H9 (cell line): Measurements from ENCODE around the gene PEX26. TPM values are rescaled to one million over a fixed set of nuclear protein-coding genes. Genes with fewer than 3 reads are reported as not detected.

Experiments
- DNase-seq: peaks from one replicate; pipeline ENCODE4 v3.0.0-alpha.2; 2017
- H2AFZ ChIP-seq: one replicate; pipeline ENCODE4 v1.6.1; 2013; ENCODE audit warnings: mild to moderate bottlenecking, low read length, control low read depth, moderate library complexity
- H2AK5ac ChIP-seq: 2 replicates; pipeline ENCODE4 v1.6.1; 2013; ENCODE audit warnings: low read length, control low read depth, mixed read lengths; ENCODE audit not compliant: insufficient read length
- H2BK120ac ChIP-seq: one replicate; pipeline ENCODE4 v1.6.1; 2013; ENCODE audit warnings: low read depth, mild to moderate bottlenecking, low read length, control low read depth, inconsistent platforms; ENCODE audit not compliant: poor library complexity, severe bottlenecking
- H2BK12ac ChIP-seq: 2 replicates; pipeline ENCODE4 v1.6.1; 2013; ENCODE audit warnings: low read length, control low read depth, mixed read lengths, low read depth; ENCODE audit not compliant: insufficient read length
- H2BK15ac ChIP-seq: 2 replicates; pipeline ENCODE4 v1.6.1; 2013; ENCODE audit warnings: low read depth, low read length, control low read depth
- H2BK20ac ChIP-seq: one replicate; pipeline ENCODE4 v1.6.1; 2013; ENCODE audit warnings: low read depth, mild to moderate bottlenecking, low read length, control low read depth, inconsistent platforms; ENCODE audit not compliant: poor library complexity, severe bottlenecking
- H2BK5ac ChIP-seq: 2 replicates; pipeline ENCODE4 v1.6.1; 2013; ENCODE audit warnings: low read length, control low read depth, mixed read lengths; ENCODE audit not compliant: insufficient read length
- H3K14ac ChIP-seq: 2 replicates; pipeline ENCODE4 v1.6.1; 2013; ENCODE audit warnings: low read length, control low read depth; ENCODE audit not compliant: insufficient read depth
- H3K18ac ChIP-seq: 2 replicates; pipeline ENCODE4 v1.6.1; 2013; ENCODE audit warnings: low read depth, mild to moderate bottlenecking, mixed read lengths, low read length, control low read depth; ENCODE audit not compliant: insufficient read length
- H3K23ac ChIP-seq: 2 replicates; pipeline ENCODE4 v1.6.1; 2013; ENCODE audit warnings: low read length, control low read depth, mixed read lengths, low read depth; ENCODE audit not compliant: insufficient read length
- H3K23me2 ChIP-seq: 2 replicates; pipeline ENCODE4 v1.6.1; 2013; ENCODE audit warnings: low read depth, mild to moderate bottlenecking, mixed read lengths, low read length, control low read depth; ENCODE audit not compliant: insufficient read length, poor library complexity, severe bottlenecking
- H3K27ac ChIP-seq: 2 replicates; pipeline ENCODE4 v1.5.1; 2013; ENCODE audit warnings: low read length, control low read depth, mixed read lengths, low read depth; ENCODE audit not compliant: insufficient read length
- H3K27me3 ChIP-seq: 2 replicates; pipeline ENCODE4 v1.6.1; 2013; ENCODE audit warnings: low read length, control low read depth, inconsistent platforms; ENCODE audit not compliant: insufficient read depth
- H3K4ac ChIP-seq: 2 replicates; pipeline ENCODE4 v1.6.1; 2013; ENCODE audit warnings: low read depth, mild to moderate bottlenecking, control low read depth, inconsistent platforms, low read length, moderate library complexity
- H3K4me1 ChIP-seq: 2 replicates; pipeline ENCODE4 v1.6.1; 2013; ENCODE audit warnings: low read length, control low read depth, inconsistent platforms; ENCODE audit not compliant: insufficient read depth
- H3K4me2 ChIP-seq: 2 replicates; pipeline ENCODE4 v1.6.1; 2013; ENCODE audit warnings: low read length, control low read depth, mixed read lengths; ENCODE audit not compliant: insufficient read length, insufficient read depth
- H3K56ac ChIP-seq: 2 replicates; pipeline ENCODE4 v1.6.1; 2013; ENCODE audit warnings: low read depth, mild to moderate bottlenecking, mixed read lengths, low read length, control low read depth; ENCODE audit not compliant: insufficient read length
- H3K79me1 ChIP-seq: 2 replicates; pipeline ENCODE4 v1.6.1; 2013; ENCODE audit warnings: low read depth, mild to moderate bottlenecking, moderate library complexity, low read length, control low read depth, inconsistent platforms; ENCODE audit not compliant: insufficient read depth, poor library complexity, severe bottlenecking
- H3K79me2 ChIP-seq: 2 replicates; pipeline ENCODE4 v1.6.1; 2013; ENCODE audit warnings: low read length, control low read depth, inconsistent platforms; ENCODE audit not compliant: insufficient read depth
- H3K9ac ChIP-seq: 2 replicates; pipeline ENCODE4 v1.6.1; 2013; ENCODE audit warnings: low read length, control low read depth, mixed read lengths; ENCODE audit not compliant: insufficient read length; ENCODE audit errors: extremely low read depth
- H3K9me3 ChIP-seq: one replicate; pipeline ENCODE4 v1.6.1; 2013; ENCODE audit warnings: low read depth, low read length, inconsistent platforms; ENCODE audit not compliant: control insufficient read depth
- H3T11ph ChIP-seq: one replicate; pipeline ENCODE4 v1.6.1; 2013; ENCODE audit warnings: mild to moderate bottlenecking, low read length, control low read depth, inconsistent platforms
- H4K20me1 ChIP-seq: one replicate; pipeline ENCODE4 v1.6.1; 2013; ENCODE audit not compliant: control insufficient read depth, insufficient read length, insufficient read depth
- H4K5ac ChIP-seq: 2 replicates; pipeline ENCODE4 v1.6.1; 2013; ENCODE audit warnings: low read depth, mild to moderate bottlenecking, mixed read lengths, low read length, control low read depth; ENCODE audit not compliant: insufficient read length
- H4K8ac ChIP-seq: replicated peaks from 2 replicates; pipeline ENCODE4 v1.6.1; 2013; ENCODE audit warnings: low read length, control low read depth, mixed read lengths, low read depth; ENCODE audit not compliant: insufficient read length
- H4K91ac ChIP-seq: 2 replicates; pipeline ENCODE4 v1.6.1; 2013; ENCODE audit warnings: low read depth, mild to moderate bottlenecking, moderate library complexity, mixed read lengths, low read length, control low read depth; ENCODE audit not compliant: insufficient read length
- H3K27ac Mint-ChIP-seq, 3 experiments: 2 replicates in 2 of 3; 3 replicates in 1 of 3; pipeline ENCODE4 v1.8.0; 2020 to 2021; ENCODE audit warnings: mixed read lengths in 3 of 3, mild to moderate bottlenecking in 1 of 3, moderate library complexity in 1 of 3
- H3K27me3 Mint-ChIP-seq: 2 replicates; pipeline ENCODE4 v1.8.0; 2021; ENCODE audit warnings: low read depth, mild to moderate bottlenecking, moderate library complexity, mixed read lengths
- H3K36me3 Mint-ChIP-seq, 3 experiments: 2 replicates in 2 of 3; 3 replicates in 1 of 3; pipeline ENCODE4 v1.8.0; 2020 to 2021; ENCODE audit warnings: low read depth in 3 of 3, mixed read lengths in 3 of 3; ENCODE audit not compliant: insufficient read depth in 1 of 3
- H3K4me1 Mint-ChIP-seq, 2 experiments: 2 replicates each; pipeline ENCODE4 v1.8.0; 2020; ENCODE audit warnings: mixed read lengths in 2 of 2
- H3K4me3 Mint-ChIP-seq, 2 experiments: 2 replicates in 1 of 2; 3 replicates in 1 of 2; pipeline ENCODE4 v1.8.0; 2020 to 2021; ENCODE audit warnings: mild to moderate bottlenecking in 2 of 2, mixed read lengths in 2 of 2, moderate library complexity in 1 of 2
- H3K9me3 Mint-ChIP-seq, 2 experiments: 2 replicates in 1 of 2; 3 replicates in 1 of 2; pipeline ENCODE4 v1.8.0; 2020; ENCODE audit warnings: mild to moderate bottlenecking in 2 of 2, mixed read lengths in 2 of 2, moderate library complexity in 1 of 2
- WGBS: extraction: QIAGEN DNeasy Blood & Tissue Kit; methylation state at CpG from one replicate; pipeline ENCODE4 v1.1.7; 2013; ENCODE audit warnings: missing lambda C conversion rate, low lambda C conversion rate, mixed read lengths; ENCODE audit not compliant: insufficient read length; ENCODE audit errors: extremely low coverage; 5-methylcytosine and 5-hydroxymethylcytosine counted together
- total RNA-seq: library from RNA; stranded (reverse); gene quantifications from 2 replicates; pipeline ENCODE4 v1.2.1, GENCODE V29; 2021
- TF ChIP-seq, protein P1 (sequence below): fragments of 200-600 bp; sonication (generic); conservative IDR thresholded peaks from 3 replicates; pipeline ENCODE4 v1.8.0; 2021; ENCODE audit warnings: antibody characterized with exemption, mild to moderate bottlenecking

The PEX26 gene
- total RNA-seq, 1 experiment from 2014 or later = 35.4 TPM

DNA sequence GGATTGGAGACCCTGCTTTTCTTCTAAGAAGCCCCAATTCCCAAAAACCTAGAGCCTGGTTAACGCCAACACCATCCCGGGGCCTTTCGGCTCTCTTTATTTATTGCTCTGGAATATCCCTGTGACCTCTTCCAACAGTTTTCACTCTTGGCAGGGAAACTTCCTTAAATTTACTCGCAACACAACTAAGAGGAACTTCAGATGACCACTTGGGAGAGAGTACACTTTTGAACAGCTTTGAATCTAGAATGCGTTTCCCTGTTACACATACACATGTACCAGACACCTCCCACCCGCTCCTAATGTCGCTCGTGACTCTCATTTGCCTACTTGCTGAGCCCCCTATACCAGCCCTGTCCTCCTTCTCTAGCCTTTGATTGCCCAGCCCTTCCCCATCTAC is 52.2 kb downstream of the PEX26 start:
- Histone ChIP-seq H3K4me2 (no peak overlapping the region), H2AK5ac (no peak overlapping the region), H3K79me2 (no peaks in the 10 kb centered on the region), H3K4ac (no peak overlapping the region), H4K20me1 (no peaks in the 10 kb centered on the region), H3K9me3 (no peaks in the 10 kb centered on the region), H3K79me1 (no peaks in the 10 kb centered on the region), H3K56ac (no peak overlapping the region), H3K23me2 (no peaks in the 10 kb centered on the region), H2BK20ac (no peak overlapping the region), H2AFZ (no peak overlapping the region), H2BK12ac (no peak overlapping the region), H3K27me3 (no peaks in the 10 kb centered on the region), H4K8ac (no peak overlapping the region), H3K14ac (no peak overlapping the region), H4K5ac (no peak overlapping the region), H3K27ac (no peak overlapping the region), H2BK120ac (no peak overlapping the region), H4K91ac (no peak overlapping the region), H3K18ac (no peak overlapping the region), H3T11ph (no peak overlapping the region), H2BK15ac (no peak overlapping the region), H2BK5ac (no peak overlapping the region), H3K9ac (no peak overlapping the region), H3K23ac (no peak overlapping the region), H3K4me1 (peaks cover 5% of the 10 kb centered on the region; the same call in 1 of the 2 replicates)
- TF ChIP-seq, protein P1, sequence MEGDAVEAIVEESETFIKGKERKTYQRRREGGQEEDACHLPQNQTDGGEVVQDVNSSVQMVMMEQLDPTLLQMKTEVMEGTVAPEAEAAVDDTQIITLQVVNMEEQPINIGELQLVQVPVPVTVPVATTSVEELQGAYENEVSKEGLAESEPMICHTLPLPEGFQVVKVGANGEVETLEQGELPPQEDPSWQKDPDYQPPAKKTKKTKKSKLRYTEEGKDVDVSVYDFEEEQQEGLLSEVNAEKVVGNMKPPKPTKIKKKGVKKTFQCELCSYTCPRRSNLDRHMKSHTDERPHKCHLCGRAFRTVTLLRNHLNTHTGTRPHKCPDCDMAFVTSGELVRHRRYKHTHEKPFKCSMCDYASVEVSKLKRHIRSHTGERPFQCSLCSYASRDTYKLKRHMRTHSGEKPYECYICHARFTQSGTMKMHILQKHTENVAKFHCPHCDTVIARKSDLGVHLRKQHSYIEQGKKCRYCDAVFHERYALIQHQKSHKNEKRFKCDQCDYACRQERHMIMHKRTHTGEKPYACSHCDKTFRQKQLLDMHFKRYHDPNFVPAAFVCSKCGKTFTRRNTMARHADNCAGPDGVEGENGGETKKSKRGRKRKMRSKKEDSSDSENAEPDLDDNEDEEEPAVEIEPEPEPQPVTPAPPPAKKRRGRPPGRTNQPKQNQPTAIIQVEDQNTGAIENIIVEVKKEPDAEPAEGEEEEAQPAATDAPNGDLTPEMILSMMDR = no peak
- Mint-ChIP-seq H3K27ac (0 out of 7 replicates have a peak overlapping the region, but pooled peaks of 1 of the 3 experiments have one; percentile 52), H3K9me3 (no peaks in the 10 kb centered on the region), H3K4me1 (peaks cover 3 to 11% of the 10 kb centered on the region in 2 experiments; a peak in 3 of 4 replicates), H3K4me3 (no peak overlapping the region), H3K36me3 (peaks cover 0 to 5% (median 2%) of the 10 kb centered on the region in 3 experiments; a peak in 5 of 7 replicates), H3K27me3 (peaks cover 3% of the 10 kb centered on the region)
- no CpG with 5 or more reads among the region's 8 CpGs for WGBS
- DNase-seq = no peak
